Activated CD4-positive, CD25-positive, alpha-beta regulatory T cell (primary cell): ENCODE data around the gene IRF3.

Experiments used
- DNase-seq, 4 experiments: peaks; one replicate each; lab custom pipeline; 2025; lab: John Stamatoyannopoulos, UW

IRF3 gene

DNA sequence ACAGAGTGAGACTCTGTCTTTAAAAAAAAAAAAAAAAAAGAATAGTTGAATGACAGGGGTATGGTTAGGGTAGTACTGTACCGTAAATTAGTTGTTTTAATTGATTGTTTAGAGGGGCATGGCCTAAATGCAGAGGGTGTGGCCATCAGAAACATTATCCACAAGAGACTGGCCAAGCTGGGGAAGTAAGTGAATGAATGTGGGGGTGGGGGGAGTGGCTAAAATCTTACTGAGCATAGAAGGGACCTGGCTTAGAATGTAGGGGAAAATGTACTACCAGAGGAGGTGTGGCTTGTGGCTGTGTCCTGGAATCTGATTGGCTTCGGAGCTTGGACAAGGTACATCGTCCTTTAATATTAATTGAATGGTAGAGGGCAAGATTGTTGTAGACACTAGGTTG is 3.9 kb upstream of the IRF3 start:
- DNase-seq: no peak

DNA sequence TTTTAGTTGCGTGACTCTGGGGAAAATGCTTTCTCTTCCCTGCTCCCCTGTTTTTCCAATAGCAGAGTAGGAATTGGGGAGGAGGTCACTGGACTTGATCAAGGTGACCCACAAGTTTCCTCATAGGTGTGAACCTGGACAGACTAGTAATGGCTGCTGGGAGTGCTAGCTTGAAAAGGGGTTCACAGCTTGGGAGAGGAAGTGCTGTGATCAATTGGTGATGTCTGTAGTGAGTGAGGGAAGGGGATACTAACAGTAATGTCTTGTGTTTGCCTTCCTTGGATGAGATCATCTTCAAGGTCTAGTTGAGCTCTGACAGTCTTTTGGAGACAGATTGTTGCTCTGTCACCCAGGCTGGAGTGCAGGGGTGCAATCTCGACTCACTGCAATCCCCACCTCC is 1.8 kb upstream of the IRF3 start:
- no peak for DNase-seq

DNA sequence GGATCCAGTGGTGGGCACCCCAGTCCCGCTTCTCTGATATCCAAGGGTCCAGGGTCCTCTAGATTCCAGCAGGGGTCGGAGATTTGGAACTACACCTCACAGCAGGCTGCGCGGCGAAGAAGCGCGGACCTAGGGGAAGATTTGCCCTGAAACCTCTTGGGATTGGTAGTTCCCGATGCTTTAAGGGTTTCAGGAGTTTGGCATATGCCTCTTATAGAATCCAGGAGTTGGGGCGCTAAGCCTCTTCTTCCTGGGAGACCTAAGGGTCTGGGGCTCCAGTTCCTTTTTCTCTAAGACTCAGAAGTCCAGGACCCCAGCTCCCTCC is 425 bp upstream of the IRF3 start:
- no peak for DNase-seq

DNA sequence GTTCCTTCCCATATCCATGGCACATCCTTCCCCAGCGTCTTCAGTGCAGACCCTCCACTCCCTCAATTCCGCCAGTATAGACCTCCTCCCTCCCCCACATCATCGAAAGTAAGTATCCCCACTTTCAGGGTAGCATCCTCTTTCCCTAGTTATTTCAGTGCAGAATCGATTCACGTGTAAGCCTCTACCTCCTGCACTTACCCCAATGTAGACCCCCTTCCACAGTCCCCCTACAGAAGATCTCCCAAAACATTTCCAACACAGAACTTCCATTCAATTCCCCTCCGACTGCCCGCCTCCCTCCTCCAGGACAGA is 664 bp downstream of the IRF3 start:
- DNase-seq: no peak

DNA sequence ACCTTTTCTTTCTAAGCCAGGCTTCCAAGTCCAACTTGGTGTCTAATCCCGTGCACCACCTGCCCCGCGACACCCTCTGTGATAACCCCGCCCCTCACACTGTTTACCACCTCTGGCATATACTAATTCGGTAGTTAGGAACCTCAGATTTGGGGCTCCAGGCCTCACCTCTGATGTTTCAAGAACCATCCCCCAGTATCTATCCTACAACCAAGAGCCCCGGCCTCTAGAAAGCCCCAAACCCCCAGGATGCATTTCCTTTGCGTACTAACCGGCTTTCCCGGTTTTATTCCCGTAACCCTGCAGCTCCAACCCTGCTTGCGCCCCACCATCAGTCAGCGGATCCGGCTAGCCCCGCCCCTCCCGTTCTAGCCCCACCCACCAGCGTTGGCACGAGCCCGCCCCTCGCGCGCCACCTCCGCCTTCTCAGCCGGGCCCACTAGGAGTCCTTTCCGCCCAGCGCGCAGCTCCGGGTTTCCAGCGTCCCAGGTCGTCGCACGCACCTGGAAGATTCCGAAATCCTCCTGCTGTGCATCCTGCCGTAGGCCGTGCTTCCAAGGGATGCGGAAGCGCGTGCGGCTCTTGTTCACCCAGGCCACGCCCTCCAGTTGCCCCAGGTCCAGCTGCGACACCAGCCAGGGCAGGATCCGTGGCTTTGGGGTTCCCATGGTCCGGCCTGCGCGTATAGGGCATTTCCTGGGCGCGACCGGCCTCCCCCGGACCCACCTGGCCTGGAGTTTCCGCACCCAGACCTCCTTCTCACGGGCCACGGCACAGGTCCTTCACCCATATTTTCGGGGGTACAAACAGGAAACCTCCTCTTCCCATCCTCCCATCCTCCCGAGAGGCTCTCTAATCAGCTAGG is 1.3 kb downstream of the IRF3 start:
- DNase-seq: peak; percentile 83 to 86 (median 86)

DNA sequence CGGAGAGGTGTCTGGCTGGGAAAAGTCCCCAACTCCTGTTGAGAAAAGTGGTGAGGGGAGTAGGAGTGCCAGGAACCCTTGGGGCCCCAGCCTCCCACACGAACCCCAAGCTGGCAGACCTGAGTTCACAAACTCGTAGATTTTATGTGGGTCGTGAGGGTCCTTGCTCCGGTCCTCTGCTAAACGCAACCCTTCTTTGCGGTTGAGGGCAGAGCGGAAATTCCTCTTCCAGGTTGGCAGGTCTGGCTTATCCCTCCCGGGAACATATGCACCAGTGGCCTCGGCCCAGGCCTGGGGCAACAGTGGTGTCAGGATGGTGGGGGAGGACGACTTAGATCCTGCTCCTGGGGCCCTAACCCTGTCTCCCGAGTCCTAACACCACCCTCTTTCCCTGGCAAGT is 2.4 kb downstream of the IRF3 start:
- DNase-seq: no peak

DNA sequence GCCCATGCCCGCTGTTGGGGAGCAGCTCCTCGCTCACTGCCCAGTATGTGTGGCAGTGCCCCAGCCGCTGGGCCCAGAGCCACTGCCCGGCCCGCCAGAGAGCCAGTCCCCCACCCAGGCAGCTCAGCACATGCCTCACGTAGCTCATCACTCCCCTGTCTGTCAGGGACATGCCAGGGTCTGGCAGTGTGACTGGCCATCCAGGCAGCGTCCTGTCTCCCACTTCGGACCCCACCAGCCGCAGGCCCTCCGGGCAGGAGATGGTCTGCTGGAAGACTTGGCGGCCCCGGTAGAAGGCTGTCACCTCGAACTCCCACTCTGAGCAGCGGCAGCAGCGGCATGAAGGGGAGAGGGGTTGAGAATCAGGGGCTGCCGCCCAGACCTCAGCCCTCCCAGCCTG is 3.6 kb downstream of the IRF3 start:
- DNase-seq: no peak

DNA sequence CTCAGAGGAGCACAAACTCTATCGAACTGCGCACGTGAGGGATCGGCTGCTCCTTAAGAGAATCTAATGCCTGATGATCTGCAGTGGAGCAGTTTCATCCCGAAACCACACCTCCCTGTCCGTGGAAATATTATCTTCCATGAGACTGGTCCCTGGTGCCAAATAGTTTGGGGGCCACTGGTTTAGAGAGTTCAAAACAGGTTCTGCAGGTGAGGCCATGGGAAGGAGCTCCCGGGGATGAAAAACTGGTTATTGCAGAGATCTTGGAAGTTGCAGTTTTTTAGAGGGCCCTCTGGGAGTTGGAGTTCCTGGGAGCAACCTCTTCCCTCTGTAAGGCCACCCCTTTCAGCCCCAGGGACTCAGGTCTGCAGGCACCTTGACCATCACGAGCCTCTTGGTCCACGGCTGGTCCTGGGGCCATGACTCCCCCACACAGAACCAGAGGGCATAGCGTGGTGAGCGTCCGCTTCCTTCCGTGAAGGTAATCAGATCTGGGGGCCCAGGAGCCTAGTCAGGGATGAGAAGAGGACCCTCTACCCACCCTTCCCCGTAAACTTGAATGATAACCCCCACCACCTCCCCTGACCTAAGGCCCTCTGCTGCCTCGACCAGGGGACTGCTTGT is 5.2 kb downstream of the IRF3 start:
- no peak for DNase-seq

DNA sequence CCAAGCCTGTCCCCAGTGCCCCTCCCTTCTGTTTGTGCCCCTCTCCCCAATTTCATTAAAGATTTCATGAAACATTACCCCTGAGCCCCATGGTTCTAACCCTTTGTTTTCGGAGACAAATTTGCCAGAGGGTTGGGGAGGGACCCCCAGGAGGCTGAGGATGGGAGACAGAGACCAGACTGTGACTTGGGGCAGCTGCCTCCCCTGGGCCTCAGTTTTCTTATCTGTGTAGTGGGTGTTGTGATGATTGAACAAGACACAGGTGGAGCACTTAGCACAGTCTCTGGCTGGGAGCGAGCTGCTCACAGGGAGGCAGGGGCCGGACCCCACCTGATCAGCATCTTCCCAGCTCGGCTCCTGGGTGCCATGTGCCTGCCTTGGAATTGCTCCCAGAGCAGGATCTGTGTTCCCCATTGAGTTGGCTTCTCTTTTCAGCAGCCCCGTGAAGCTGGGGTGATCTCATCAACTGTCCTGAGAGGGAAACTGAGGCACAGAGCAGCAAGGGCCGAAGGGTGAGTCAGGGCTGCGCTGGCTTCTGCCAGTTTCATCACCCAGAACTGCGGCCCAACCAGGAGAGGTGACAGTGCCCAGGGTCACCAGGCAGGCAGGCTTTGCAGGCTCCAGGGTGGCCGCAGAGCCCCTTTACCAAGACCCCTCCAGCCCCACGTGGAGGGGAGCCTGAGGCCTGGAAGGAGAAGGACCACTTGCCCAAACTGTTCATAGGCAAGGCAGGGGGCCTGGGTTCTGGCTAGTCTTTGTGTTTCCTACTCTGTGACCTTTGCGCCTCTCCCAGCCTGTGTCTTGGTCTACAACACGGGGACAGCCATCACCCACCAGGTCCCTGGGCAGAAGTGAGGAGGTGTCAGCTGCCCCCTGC is 6.9 kb downstream of the IRF3 start:
- DNase-seq: no peak

DNA sequence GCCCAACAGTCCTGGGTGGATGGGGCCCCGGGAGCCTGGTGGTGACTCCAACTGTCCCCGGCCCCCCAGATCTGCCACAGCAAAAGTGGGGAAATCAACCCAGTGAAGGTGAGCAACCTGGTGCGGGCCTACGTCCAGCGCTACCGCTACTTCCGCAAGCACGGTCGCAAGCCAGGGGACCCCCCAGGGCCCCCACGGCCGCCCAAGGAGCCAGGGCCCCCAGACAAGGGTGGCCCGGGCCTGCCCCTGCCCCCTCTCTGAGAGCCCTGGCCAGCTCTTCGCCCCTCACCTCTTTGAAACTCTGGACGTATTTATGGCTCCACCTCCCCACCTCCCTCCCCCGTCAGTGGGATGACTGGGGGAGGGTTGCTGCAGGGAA is 7.5 kb downstream of the IRF3 start:
- no peak for DNase-seq

DNA sequence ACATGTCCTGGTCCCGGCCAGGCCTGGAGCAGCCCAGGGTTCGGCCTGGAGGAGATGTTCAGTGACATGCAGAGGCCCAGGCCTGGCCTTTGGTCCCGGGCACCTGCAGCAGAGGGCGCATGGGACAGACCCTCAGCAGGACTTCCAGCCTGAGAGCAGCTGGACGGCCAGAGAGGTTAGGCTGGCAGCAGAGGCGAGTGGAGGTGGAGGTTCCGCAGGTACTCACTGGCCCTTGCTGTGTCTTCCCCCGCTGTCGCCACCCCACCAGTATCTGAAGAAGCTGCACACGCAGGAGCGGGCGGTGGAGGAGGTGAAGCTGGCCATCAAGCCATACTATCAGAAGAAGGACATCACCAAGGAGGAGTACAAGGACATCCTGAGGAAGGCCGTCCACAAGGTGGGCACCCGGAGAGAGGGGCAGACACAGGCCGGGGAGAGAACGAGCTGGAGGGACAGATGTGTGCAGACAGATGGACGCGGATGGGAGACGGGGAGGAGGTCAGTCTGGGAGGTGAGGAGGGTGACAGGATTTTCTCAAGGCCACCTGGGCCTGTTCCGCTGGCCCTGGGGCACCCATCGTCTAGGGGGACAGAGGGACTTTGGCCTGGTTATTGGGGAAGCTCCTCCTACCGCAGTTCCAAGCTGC is 8.0 kb downstream of the IRF3 start:
- no peak for DNase-seq

DNA sequence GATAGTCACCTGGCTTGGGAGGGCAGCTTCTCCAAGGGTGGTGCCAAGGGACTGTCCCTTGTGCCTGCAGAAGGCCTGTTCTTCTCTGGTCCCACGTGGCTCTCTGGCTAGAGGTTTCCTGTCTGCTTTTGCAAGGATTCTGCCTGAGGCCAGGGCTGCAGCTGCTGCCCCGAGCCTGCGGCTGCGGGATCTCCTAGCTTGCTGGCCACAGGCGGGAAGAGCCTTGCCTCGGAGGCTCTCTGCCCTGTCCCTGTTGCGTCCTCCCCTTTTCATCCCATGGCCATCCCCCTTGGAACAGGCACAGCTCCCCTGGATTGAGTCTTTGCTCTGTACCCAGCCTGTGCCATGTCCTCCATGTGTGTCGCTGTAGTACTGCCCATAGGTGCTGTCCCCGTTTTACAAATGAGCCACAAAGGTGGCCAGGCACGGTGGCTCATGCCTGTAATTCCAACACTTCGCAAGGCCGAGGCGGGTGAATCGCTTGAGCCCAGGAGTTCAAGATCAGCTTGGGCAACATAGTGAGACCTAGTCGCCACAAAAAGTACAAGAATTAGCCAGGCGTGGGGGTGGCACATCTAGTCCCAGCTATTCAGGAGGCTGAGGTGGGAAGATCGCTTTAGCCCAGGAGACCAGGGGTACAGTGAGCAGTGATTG is 9.1 kb downstream of the IRF3 start:
- no peak for DNase-seq

DNA sequence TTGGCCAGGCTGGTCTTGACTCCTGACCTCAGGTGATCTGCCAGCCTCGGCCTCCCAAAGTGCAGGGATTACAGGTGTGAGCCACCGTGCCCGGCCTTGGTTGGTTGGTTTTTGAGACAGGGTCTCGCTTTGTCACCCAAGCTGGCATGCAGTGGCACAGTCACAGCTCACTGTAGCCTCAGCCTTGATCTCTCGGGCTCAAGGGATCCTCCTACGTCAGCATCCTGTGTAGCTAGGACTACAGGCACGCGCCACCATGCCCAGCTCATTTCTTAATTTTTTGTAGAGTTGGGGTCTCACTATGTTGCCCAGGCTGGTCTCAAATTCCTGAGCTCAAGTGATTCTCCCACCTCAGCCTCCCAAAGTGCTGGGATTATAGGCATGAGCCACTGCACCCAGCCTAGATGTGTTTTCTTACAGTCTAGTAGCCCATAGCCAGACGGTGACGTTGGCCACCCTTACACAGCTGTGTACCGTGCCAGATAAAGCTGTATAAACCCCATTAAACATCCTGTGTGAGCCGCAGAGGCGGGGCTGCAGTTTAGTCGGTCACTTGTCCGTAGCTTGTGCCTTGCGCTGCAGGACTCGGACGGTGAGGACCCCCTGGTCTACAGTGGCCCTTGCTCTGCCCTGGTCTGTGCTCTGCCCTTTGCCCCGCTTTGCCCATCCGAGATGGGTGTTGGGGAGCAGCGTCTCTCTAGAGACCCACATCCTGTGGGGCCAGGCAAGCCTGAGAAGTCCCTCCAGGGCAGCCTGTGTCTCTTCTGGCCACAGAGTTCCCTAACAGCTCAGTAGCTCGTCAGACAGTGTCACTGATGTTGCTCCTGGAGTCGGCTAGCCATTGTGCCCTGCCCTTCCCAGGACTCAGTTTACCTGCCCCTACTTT is 9.8 kb downstream of the IRF3 start:
- DNase-seq: no peak

DNA sequence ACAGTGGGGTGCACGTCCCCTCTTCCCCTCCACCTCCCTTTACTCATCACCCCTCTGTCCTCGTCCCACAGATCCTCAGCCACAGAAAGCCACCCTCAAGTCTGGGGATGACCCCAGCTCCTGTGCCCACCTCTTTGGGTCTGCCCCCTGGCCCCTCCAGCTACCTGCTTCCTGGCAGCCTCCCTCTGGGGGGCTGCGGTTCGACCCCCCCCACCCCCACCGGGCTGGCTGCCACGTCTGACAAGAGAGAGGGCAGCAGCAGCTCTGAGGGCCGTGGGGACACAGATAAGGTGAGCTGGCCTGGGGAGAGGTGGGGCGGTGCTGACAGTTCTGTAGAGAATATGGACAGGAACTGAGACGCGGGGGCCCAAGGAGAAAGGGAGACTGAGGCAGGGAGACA is 11.1 kb downstream of the IRF3 start:
- DNase-seq: no peak

DNA sequence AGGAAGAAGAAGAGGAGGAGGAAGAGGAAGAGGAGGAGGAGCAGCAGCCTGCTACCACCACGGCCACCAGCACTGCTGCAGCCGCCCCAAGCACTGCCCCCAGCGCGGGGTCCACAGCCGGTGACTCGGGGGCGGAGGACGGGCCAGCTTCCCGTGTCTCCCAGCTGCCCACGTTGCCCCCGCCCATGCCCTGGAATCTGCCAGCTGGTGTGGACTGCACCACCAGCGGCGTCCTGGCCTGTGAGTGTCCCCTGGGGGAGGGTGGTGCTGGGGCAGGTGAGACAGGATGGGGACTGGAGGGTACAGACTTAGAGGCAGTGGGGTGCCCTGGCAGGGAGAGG is 12.2 kb downstream of the IRF3 start:
- no peak for DNase-seq

DNA sequence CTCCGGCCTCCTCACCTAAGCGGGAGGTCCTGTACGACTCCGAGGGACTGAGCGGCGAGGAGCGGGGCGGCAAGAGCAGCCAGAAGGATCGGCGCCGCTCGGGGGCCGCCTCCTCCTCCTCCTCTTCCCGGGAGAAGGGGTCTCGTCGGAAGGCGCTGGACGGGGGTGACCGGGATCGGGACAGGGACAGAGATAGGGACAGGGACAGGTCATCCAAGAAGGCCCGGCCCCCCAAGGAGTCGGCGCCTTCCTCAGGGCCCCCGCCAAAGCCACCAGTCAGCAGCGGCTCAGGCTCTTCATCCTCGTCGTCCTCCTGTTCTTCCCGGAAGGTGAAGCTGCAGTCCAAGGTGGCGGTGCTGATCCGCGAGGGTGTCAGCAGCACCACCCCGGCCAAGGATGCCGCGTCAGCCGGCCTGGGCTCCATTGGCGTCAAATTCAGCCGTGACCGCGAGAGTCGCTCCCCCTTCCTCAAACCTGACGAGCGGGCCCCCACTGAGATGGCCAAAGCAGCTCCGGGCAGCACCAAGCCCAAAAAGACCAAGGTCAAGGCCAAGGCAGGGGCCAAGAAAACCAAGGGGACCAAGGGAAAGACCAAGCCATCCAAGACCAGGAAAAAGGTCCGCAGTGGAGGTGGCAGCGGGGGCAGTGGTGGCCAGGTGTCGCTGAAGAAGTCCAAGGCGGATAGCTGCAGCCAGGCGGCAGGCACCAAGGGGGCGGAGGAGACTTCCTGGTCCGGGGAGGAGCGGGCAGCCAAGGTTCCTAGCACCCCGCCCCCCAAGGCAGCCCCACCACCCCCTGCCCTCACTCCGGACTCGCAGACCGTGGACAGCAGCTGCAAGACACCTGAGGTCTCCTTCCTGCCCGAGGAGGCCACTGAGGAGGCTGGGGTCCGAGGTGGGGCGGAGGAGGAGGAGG is 12.8 kb downstream of the IRF3 start:
- DNase-seq: no peak

DNA sequence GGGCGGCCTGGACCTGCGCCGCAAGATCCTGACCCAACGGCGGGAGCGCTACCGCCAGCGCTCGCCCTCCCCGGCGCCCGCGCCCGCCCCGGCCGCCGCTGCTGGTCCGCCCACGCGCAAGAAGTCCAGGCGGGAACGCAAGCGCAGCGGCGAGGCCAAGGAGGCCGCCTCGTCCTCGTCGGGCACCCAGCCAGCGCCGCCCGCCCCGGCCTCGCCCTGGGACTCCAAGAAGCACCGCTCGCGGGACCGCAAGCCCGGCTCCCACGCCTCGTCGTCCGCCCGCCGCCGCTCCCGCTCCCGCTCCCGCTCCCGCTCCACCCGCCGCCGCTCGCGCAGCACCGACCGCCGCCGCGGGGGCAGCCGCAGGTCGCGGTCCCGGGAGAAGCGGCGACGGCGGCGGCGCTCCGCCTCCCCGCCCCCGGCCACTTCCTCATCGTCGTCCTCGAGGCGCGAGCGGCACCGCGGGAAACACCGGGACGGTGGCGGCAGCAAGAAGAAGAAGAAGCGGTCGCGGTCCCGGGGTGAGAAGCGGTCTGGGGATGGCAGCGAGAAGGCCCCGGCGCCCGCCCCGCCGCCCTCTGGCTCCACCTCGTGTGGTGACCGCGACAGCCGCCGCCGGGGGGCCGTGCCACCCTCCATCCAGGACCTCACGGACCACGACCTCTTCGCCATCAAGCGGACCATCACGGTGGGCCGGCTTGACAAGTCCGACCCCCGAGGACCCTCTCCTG is 13.7 kb downstream of the IRF3 start:
- DNase-seq: no peak

DNA sequence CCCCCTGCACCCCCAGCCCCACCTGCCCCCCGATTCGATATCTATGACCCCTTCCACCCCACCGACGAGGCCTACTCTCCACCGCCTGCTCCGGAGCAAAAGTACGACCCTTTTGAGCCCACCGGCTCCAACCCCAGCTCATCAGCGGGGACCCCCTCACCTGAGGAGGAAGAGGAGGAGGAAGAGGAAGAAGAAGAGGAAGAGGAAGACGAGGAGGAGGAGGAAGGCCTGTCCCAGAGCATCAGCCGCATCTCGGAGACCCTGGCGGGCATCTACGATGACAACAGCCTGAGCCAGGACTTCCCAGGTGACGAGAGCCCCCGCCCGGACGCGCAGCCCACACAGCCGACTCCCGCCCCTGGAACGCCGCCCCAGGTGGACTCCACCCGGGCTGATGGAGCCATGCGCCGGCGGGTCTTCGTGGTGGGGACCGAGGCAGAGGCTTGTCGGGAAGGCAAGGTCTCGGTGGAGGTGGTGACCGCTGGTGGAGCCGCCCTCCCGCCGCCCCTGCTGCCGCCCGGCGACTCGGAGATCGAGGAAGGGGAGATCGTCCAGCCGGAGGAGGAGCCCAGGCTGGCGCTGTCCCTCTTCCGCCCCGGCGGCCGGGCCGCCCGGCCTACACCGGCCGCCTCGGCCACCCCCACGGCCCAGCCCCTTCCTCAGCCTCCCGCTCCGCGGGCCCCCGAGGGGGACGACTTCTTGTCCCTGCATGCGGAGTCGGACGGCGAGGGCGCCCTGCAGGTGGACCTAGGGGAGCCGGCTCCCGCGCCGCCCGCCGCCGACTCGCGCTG is 14.4 kb downstream of the IRF3 start:
- DNase-seq: no peak

DNA sequence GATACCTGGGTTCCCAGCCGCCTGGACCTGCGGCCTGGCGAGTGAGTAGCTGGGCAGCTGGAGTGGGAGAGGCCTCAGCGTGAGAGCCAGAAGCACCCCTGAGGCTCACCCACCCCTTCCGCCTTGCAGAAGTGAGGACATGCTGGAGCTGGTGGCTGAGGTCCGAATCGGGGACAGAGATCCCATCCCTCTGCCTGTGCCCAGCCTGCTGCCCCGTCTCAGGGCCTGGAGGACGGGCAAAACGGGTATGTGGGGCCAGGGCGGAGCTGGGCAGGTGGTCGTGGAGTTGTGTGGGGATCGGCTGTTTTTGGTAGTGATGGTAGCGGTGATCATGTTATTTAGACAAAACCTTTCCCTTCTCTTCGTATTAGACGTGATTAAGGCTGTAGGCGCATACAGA is 19.1 kb downstream of the IRF3 start:
- no peak for DNase-seq
